SU-DHL-6 (cell line): Measurements from ENCODE around the gene SVOPL.

Experiments used
- H2AFZ ChIP-seq: fragments of 200-600 bp; sonication (generic); 2 replicates; pipeline ENCODE4 v1.6.1; 2014; ENCODE audit warnings: low read depth, mild to moderate bottlenecking, moderate library complexity, mixed read lengths, antibody characterized with exemption, low read length; ENCODE audit not compliant: severe bottlenecking
- H3F3A ChIP-seq: fragments of 200-600 bp; shearing (Covaris generic); 2 replicates; pipeline ENCODE4 v1.6.0; 2016; ENCODE audit warnings: antibody characterized with exemption, mild to moderate bottlenecking; ENCODE audit not compliant: insufficient read depth
- H3K27ac ChIP-seq: fragments of 200-600 bp; sonication (generic); 2 replicates; pipeline ENCODE4 v1.5.1; 2016; ENCODE audit warnings: low read depth, mild to moderate bottlenecking, low read length, moderate library complexity, mixed read lengths
- H3K27me3 ChIP-seq: fragments of 200-600 bp; sonication (generic), shearing (Covaris generic); 2 replicates; pipeline ENCODE4 v1.6.0; 2014; ENCODE audit warnings: mild to moderate bottlenecking, low read length
- H3K36me3 ChIP-seq: fragments of 200-600 bp; sonication (generic); 2 replicates; pipeline ENCODE4 v1.6.1; 2014; ENCODE audit warnings: mild to moderate bottlenecking, low read length, mixed read lengths
- H3K4me2 ChIP-seq: fragments of 300-600, 200-600 bp; shearing (Covaris generic), sonication (generic); 2 replicates; pipeline ENCODE4 v1.6.0; 2014; ENCODE audit warnings: low read length, low read depth, mild to moderate bottlenecking; ENCODE audit not compliant: poor library complexity, severe bottlenecking
- H3K4me3 ChIP-seq: fragments of 200-600 bp; sonication (generic); 2 replicates; pipeline ENCODE4 v1.5.1; 2014; ENCODE audit warnings: antibody characterized with exemption, low read length, mild to moderate bottlenecking, mixed read lengths; ENCODE audit not compliant: insufficient read depth, poor library complexity, severe bottlenecking
- H3K79me2 ChIP-seq: fragments of 200-600 bp; sonication (generic); 2 replicates; pipeline ENCODE4 v1.6.1; 2014; ENCODE audit warnings: mild to moderate bottlenecking, low read length, moderate library complexity; ENCODE audit not compliant: insufficient read depth
- H3K9ac ChIP-seq: fragments of 200-600 bp; sonication (generic); 2 replicates; pipeline ENCODE4 v1.7.0; 2014; ENCODE audit warnings: mild to moderate bottlenecking, low read length
- H3K9me2 ChIP-seq: fragments of 200-600 bp; sonication (generic); replicated peaks from 2 replicates; pipeline ENCODE4 v1.6.1; 2014; ENCODE audit warnings: low read length; ENCODE audit not compliant: insufficient read depth
- H3K9me3 ChIP-seq: fragments of 200-600 bp; sonication (generic); 2 replicates; pipeline ENCODE4 v1.6.1; 2014; ENCODE audit warnings: low read length, mixed read lengths; ENCODE audit not compliant: insufficient read depth
- H4K20me1 ChIP-seq: fragments of 200-600 bp; sonication (generic); 2 replicates; pipeline ENCODE4 v1.6.1; 2014; ENCODE audit warnings: low read depth, mild to moderate bottlenecking, antibody characterized with exemption, low read length, moderate library complexity, mixed read lengths
- CTCF ChIP-seq: fragments of 200-600 bp; sonication (generic); IDR thresholded peaks from one replicate; pipeline ENCODE4 v1.5.1; 2017; ENCODE audit warnings: antibody characterized with exemption, mild to moderate bottlenecking, low read length, moderate library complexity; ENCODE audit not compliant: insufficient read depth, poor library complexity, severe bottlenecking
- EZH2phosphoT487 ChIP-seq: fragments of 200-600 bp; sonication (generic), shearing (Covaris generic); conservative IDR thresholded peaks from 2 replicates; pipeline ENCODE4 v1.6.1; 2018; ENCODE audit warnings: mild to moderate bottlenecking, antibody characterized with exemption, low read length, moderate library complexity, mixed read lengths

Gene SVOPL

GRCh38 chr7:138748666-138749065, 47.5 kb upstream of the SVOPL start:
- no peak overlapping the region for H3K4me2 ChIP-seq

GRCh38 chr7:138746073-138746472, 44.9 kb upstream of the SVOPL start:
- Histone ChIP-seq H3K36me3 (no peaks in the 10 kb centered on the region), H3K79me2 (no peaks in the 10 kb centered on the region), H3K27ac (no peak overlapping the region), H2AFZ (no peak overlapping the region), H3F3A (no peaks in the 10 kb centered on the region), H3K9ac (no peak overlapping the region), H3K27me3 (no peaks in the 10 kb centered on the region), H3K4me3 (no peak overlapping the region), H4K20me1 (no peaks in the 10 kb centered on the region), H3K4me2 (no peak overlapping the region), H3K9me3 (no peaks in the 10 kb centered on the region), H3K9me2 (no peaks in the 10 kb centered on the region)
- TF ChIP-seq CTCF: no peak
- no peak for TF ChIP-seq EZH2phosphoT487

More at GRCh38 chr7:138748666-138749065, 47.5 kb upstream of the SVOPL start:
- Histone ChIP-seq H3F3A (no peaks in the 10 kb centered on the region), H3K27me3 (no peaks in the 10 kb centered on the region), H2AFZ (no peak overlapping the region), H4K20me1 (no peaks in the 10 kb centered on the region), H3K9me2 (no peaks in the 10 kb centered on the region), H3K36me3 (no peaks in the 10 kb centered on the region), H3K4me3 (no peak overlapping the region), H3K9me3 (no peaks in the 10 kb centered on the region), H3K27ac (no peak overlapping the region), H3K9ac (no peak overlapping the region), H3K79me2 (no peaks in the 10 kb centered on the region)
- TF ChIP-seq EZH2phosphoT487 (no peak), CTCF (no peak)

- Histone ChIP-seq H3K9ac (no peak overlapping the region), H3K27ac (no peak overlapping the region), H3K4me3 (no peak overlapping the region), H3K27me3 (no peaks in the 10 kb centered on the region), H3K4me2 (no peak overlapping the region), H3F3A (no peaks in the 10 kb centered on the region), H3K9me2 (no peaks in the 10 kb centered on the region), H3K79me2 (no peaks in the 10 kb centered on the region), H4K20me1 (no peaks in the 10 kb centered on the region), H2AFZ (no peak overlapping the region), H3K9me3 (no peaks in the 10 kb centered on the region), H3K36me3 (no peaks in the 10 kb centered on the region)
- no peak for TF ChIP-seq EZH2phosphoT487
- no peak for TF ChIP-seq CTCF
Observed at GRCh38 chr7:138745189-138745588, 44.0 kb upstream of the SVOPL start.

- Histone ChIP-seq H3K9me3 (no peaks in the 10 kb centered on the region), H2AFZ (no peak overlapping the region)
Observed at GRCh38 chr7:138741453-138741735, 40.2 kb upstream of the SVOPL start.

More at GRCh38 chr7:138741453-138741735, 40.2 kb upstream of the SVOPL start:
- Histone ChIP-seq H4K20me1 (no peaks in the 10 kb centered on the region), H3F3A (no peaks in the 10 kb centered on the region), H3K9ac (no peak overlapping the region), H3K27ac (no peak overlapping the region), H3K36me3 (no peaks in the 10 kb centered on the region), H3K79me2 (no peaks in the 10 kb centered on the region), H3K27me3 (no peaks in the 10 kb centered on the region), H3K9me2 (no peaks in the 10 kb centered on the region), H3K4me3 (no peak overlapping the region), H3K4me2 (no peak overlapping the region)
- TF ChIP-seq EZH2phosphoT487 (no peak), CTCF (no peak)
